Measurements from ENCODE around the gene RTL3.
"Not testable (repeated sequence)": the region's sequence is repeated elsewhere in the genome, so short reads cannot be mapped to it uniquely, and the experiment has no call there.

- TF ChIP-seq POLR2A (IDR thresholded peaks at IDR 0.05); CTCF (IDR thresholded peaks at IDR 0.05 in 4 of 5, conservative IDR thresholded peaks at IDR 0.05 in 1 of 5): not testable (repeated sequence)
Observed at GRCh38 chrX:78636096-78636495, 23.0 kb downstream of the RTL3 start.

All from gastrocnemius medialis (tissue), 4 donors.